GM19099 (cell line): ENCODE results near the gene KRTAP3-2.

Experiments
- POLR2A ChIP-seq: IDR thresholded peaks from 3 replicates; pipeline ENCODE4 v1.6.1; 2011; ENCODE audit warnings: low read depth; ENCODE audit not compliant: insufficient read length; ENCODE audit errors: extremely low read depth

KRTAP3-2 gene

DNA sequence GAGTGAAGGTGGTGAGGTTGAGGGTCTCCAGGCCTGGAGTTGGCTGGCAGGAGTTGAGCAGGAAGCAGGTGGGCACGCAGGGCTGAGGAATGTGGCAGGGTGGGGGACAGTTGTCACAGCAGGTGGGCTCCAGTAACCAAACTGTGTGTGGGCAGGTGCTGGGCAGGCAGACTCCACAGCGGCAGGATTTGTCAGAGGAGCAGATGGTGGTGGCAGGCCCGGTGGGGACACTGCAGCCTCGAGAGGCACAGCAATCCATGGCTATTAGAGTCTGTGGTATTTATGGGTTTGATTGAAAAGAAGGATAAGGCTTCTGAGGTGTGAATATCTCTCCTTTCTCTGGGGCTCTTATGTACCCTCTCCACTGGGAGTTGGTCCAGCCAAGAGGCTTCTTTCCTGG is 5.9 kb downstream of the KRTAP3-2 start, which contains the start of gene KRTAP3-3:
TSS of gene KRTAP3-3 (minus strand) at position 326 of the 400 bp plus-strand sequence. CDS start at position 259, 67 bp downstream.
- TF ChIP-seq POLR2A: no peak

DNA sequence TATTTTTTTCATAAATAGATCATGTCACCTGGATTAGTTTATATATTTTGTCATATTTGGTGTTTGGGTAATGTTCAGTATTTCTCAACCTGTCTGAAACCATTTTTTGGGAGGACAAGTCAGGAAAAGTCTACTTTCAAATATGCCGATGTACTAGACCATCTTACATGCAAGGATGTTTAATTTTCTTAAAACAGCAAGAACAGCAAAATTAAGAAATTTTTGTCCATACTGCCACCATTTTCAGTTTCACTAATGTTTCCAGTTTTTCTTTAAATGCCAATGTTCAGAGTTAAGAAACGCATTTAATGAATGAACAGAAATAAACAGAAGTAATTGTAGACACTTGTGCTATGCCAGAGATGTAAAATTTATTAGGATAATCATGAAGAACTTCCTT is 6.6 kb downstream of the KRTAP3-2 start:
- no peak for TF ChIP-seq POLR2A

DNA sequence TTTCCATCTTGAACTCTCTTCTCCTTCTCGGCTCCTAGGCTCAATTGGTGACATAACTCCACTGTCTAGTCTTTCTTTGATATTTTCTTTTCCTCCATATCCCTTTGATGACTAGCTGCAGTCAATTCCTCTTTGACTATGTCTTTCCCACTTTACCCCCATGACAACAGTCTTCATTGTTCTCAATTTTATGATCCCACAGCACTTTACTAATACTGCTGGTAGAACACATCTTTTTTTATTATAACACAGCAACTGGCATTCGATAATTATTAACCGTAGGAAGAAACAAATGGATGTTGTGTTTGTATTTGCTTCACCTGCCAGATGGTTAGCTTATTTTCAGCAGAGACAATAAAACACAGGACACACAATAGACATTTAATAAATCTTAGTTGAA is 7.0 kb downstream of the KRTAP3-2 start:
- no peak for TF ChIP-seq POLR2A

DNA sequence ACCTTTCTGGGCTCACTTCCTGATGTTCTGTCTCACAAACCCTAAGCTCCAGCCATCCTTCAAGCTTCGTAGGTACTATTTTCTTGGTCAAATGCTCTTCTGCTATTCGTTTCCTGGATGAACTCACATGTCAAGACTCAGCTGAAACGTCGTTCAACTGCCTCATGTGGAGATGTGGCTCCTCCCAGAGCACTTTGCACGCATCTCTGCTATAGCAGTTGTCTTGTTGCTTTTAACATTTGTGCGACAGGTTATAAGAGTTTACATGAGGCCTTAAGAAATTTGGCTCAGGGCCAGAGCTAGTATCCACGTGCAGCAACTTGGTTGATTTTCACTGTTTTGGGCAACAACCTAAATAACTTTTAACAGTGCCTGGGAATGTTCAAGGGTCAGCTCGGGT is 12.8 kb downstream of the KRTAP3-2 start:
- no peak for TF ChIP-seq POLR2A

DNA sequence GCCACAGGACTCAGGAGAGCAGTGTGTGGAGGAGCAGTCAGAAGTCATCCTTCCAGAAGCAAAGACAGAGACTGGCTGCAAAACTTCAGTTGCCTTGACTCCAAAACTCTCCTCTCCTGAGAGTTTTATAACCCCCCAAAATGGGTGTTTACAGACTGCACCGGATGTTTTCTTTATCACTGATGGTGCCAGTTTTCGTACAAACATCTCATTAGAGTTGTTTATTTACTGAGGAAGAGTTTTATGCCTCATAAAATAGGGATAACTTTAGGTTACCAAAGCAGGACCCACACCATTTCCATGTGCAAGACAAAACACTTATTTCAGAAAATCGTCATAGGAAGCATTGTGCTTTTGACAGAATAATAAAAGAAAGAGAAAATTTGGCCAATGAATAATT is 15.5 kb downstream of the KRTAP3-2 start, which contains the start of gene KRT40:
TSS of gene KRT40 (minus strand) at position 101 of the 400 bp plus-strand sequence. CDS start at position 48, 53 bp downstream.
- TF ChIP-seq POLR2A: no peak

DNA sequence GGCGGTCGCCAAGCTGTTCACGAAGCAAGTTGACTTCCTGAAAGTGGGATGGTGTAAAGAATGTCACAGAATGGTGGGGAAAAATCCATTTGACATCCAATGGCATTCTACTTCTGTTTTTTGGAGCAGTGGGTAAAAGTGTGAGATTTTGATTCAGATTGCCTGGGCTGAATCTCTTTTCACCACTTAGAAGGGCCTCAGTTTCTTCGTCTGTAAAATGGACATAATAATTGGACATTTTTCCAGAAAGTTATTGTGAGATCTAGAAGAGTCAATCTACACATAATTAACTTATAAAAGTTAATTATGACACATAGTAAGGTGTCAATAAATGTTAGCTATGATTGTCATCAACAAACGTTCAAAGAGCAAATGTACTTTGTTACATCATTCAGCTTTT is 18.6 kb downstream of the KRTAP3-2 start:
- TF ChIP-seq POLR2A: no peak

DNA sequence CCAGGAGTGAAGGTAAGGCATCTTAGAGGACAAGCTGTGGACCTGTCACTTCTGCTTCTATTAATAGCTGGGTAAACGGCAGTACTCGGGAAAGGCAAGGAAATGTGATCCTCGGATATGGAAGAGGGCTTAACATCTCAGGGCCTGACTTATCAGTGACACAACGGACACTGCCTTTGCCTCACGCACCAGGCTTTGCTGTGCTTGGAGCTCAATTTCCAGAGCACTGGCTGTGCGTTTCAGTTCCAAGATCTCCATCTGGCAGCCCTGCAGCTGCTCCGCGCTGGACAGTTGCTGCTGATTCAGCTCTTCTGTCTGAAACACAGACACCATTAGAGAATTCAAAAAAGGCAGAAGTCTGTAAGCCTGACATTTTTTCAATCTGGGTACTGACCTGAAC is 19.1 kb downstream of the KRTAP3-2 start:
- no peak for TF ChIP-seq POLR2A

DNA sequence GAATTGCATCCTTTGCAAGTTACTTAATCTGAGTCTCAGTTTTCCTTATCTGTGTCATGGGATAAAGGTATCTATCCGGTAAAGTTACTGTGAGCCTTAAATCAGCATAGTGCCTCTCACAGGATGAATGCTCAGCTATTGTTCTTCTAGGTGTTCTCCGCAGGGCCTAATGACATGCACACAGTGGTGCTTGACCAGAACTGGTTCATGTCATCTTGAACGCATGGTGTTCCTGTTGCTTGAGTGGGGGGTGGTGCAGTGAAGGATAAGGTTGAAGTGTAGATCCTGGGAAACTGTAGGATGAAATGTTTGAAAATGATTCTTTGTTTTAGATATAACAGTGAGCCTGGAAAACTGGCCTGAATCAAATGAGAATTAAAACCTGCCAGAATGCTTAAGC is 19.6 kb downstream of the KRTAP3-2 start:
- TF ChIP-seq POLR2A: no peak

GRCh38 chr17:40978575-40979151 is 21.0 kb downstream of the KRTAP3-2 start:
- TF ChIP-seq POLR2A: no peak

GRCh38 chr17:40975516-40975915 is 24.2 kb downstream of the KRTAP3-2 start:
- no peak for TF ChIP-seq POLR2A

- no peak for TF ChIP-seq POLR2A
These were observed 25.3 kb downstream of the KRTAP3-2 start for GRCh38 chr17:40974366-40974765.

GRCh38 chr17:40967582-40967981 is 32.1 kb downstream of the KRTAP3-2 start:
- no peak for TF ChIP-seq POLR2A

DNA sequence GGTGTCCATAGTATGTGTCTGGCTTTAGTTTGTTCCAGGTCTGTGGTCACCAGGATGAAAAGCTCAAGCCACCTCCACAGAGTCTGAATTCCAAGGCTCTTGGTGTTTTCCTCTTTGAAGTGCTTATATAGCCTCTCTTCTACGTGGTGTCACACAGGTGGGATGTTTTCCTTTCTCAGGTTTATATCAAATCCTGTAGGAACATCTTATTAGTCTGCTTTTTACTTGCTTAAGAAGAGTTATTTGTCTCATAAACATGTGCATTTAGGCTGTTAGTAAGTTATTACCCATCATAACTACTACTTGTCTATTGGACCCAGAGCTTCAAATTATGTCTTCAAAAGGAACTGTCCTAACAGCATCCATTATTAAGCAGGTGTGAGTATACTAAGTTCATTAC is 32.9 kb downstream of the KRTAP3-2 start, which contains the start of gene KRT39:
TSS of gene KRT39 (minus strand) at position 101 of the 400 bp plus-strand sequence. CDS start at position 9, 92 bp downstream.
- no peak for TF ChIP-seq POLR2A

DNA sequence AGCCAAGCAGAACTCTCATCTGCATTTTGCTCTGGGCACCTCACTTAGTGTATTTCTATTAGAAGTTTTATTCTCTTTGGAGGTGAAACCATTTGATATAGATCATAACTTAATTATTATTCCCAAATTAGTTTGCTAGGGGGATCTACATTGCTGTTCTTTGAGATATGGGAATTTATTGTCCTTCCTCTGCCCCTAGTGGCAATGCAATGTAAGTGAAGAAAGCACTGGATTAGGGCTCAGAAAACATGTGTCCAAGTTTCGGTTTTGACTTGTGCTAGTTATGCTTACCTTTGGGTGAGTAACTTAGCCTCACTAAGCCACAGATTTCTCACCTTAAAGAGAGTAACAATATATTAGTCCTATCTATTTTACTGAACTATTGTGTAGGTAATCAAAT is 35.9 kb downstream of the KRTAP3-2 start:
- no peak for TF ChIP-seq POLR2A

DNA sequence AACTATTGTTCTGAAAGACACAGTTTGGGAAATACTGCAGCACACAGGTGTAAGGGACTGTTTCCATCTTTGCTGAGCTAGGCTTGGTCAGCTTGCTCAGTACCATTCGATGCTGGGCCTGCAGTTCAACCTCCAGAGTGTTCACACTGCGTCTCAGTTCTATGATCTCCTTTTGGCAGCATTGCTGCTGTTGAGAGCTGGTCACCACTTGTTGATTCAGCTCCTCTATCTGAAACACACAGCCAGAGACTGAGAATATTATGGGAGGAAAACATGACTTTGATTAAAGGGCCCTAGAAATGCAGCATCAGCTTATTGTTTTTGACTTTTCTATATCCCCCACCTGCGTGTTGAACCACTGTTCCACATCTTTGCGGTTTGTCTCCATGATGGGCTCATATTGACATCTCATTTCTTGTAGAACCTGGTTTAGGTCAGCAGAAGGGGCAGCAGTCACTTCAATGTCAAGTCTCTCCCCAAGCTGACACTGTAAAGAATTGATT is 37.6 kb downstream of the KRTAP3-2 start:
- TF ChIP-seq POLR2A: no peak

GRCh38 chr17:40961591-40961990 is 38.1 kb downstream of the KRTAP3-2 start:
- no peak for TF ChIP-seq POLR2A

GRCh38 chr17:40960144-40960543 is 39.6 kb downstream of the KRTAP3-2 start:
- no peak for TF ChIP-seq POLR2A
